Mucosa of descending colon (tissue), 3 donors: ENCODE data around the gene SNED1. TPM values are rescaled to one million over a fixed set of nuclear protein-coding genes. Genes with fewer than 3 reads are reported as not detected.

Source experiments
- ATAC-seq: fragments of 200-7000 bp; cut with Tn5 transposase; one replicate; pipeline ENCODE4 v1.9.1; 2020; ENCODE audit warnings: mild to moderate bottlenecking, moderate library complexity
- DNase-seq, 3 donors: peaks; one replicate each; pipeline ENCODE4 v3.0.0-alpha.2; 2020
- H3K36me3 ChIP-seq: fragments of 200-600 bp; one replicate; pipeline ENCODE4 v1.8.0; 2021; ENCODE audit warnings: low read depth, mild to moderate bottlenecking
- H3K4me1 ChIP-seq: fragments of 200-600 bp; one replicate; pipeline ENCODE4 v1.8.0; 2021; ENCODE audit warnings: low read depth, mild to moderate bottlenecking
- H3K4me3 ChIP-seq: fragments of 200-600 bp; one replicate; pipeline ENCODE4 v1.8.0; 2021; ENCODE audit warnings: mild to moderate bottlenecking
- H3K9me3 ChIP-seq: fragments of 200-600 bp; one replicate; pipeline ENCODE4 v1.8.0; 2021; ENCODE audit warnings: mild to moderate bottlenecking
- intact Hi-C, 2 donors: fragments of 100-400 bp; cut with DNase I in 1 of 2; cut with micrococcal nuclease in 1 of 2; formaldehyde crosslinking; loops; one replicate each; pipeline versions ENCODE4 v1.11.0 to v1.11.1; 2022; cut with DNase I, micrococcal nuclease
- total RNA-seq, 3 donors: library from RNA; stranded (reverse); fragmentation: NEBNext Ultra II Directional in 2 of 3; extraction: Animal tissue kit (Norgen Biotek cat#: 25700) in 2 of 3; gene quantifications; one replicate each; pipeline versions ENCODE4 v1.2.1 to v1.2.4, GENCODE V29; 2021 to 2023
- TF ChIP-seq, protein P1 (sequence below): fragments of 200-600 bp; IDR thresholded peaks from one replicate; pipeline ENCODE4 v1.8.0; 2022; ENCODE audit warnings: antibody characterized with exemption, mild to moderate bottlenecking
- donor health status: DM: no; HTN: no; CAD: no; lungs with moderate emphysema.
- donor health status: DM: no; HTN: no; CAD: no.
- donor health status: DM: no; HTN: yes; CAD: no.

The SNED1 gene
- total RNA-seq, 3 donors from 2014 or later = 7.0 to 16.3 (median 14.1) TPM

- intact Hi-C loops = no loop called here
- ATAC-seq (no peak), DNase-seq (no peak)
- no peaks in the 10 kb centered on the region for H3K4me1 ChIP-seq
- H3K4me3 ChIP-seq = no peak overlapping the region
- H3K9me3 ChIP-seq = no peaks in the 10 kb centered on the region
- H3K36me3 ChIP-seq = no peaks in the 10 kb centered on the region
- TF ChIP-seq, protein P1, sequence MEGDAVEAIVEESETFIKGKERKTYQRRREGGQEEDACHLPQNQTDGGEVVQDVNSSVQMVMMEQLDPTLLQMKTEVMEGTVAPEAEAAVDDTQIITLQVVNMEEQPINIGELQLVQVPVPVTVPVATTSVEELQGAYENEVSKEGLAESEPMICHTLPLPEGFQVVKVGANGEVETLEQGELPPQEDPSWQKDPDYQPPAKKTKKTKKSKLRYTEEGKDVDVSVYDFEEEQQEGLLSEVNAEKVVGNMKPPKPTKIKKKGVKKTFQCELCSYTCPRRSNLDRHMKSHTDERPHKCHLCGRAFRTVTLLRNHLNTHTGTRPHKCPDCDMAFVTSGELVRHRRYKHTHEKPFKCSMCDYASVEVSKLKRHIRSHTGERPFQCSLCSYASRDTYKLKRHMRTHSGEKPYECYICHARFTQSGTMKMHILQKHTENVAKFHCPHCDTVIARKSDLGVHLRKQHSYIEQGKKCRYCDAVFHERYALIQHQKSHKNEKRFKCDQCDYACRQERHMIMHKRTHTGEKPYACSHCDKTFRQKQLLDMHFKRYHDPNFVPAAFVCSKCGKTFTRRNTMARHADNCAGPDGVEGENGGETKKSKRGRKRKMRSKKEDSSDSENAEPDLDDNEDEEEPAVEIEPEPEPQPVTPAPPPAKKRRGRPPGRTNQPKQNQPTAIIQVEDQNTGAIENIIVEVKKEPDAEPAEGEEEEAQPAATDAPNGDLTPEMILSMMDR = no peak
These were observed 127.2 kb downstream of the SNED1 start for GRCh38 chr2:241125626-241126025.

- ATAC-seq (no peak), DNase-seq (no peak)
- intact Hi-C loops = no loop called here
These were observed 127.8 kb downstream of the SNED1 start for GRCh38 chr2:241126201-241126611.

DNA sequence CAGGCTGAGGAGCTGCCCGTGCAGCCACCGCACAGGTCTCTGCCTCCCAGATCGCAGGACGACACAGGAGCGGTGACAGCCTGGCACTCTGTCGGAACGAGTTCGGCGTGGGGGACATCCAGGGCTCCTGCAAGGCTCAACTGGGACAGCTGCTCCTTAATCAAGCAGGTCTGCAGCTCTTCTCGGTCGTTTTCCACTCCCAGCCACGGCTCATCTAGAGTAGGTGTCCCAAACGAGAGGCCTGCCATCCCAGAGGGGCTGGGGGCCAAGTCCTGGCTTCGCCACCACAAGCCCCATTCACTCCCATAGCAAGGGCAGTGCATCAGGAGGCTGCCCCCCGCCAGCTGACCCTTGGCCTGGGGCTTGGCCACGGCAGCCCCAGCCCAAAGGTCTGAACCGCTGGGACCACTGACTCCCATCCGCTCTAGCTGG is 128.4 kb downstream of the SNED1 start:
- intact Hi-C loops = no loop called here
- Histone ChIP-seq H3K36me3 (no peaks in the 10 kb centered on the region), H3K4me1 (no peaks in the 10 kb centered on the region), H3K9me3 (no peaks in the 10 kb centered on the region), H3K4me3 (no peak overlapping the region)
- ATAC-seq (no peak), DNase-seq (no peak)
- TF ChIP-seq, protein P1 = no peak

More at GRCh38 chr2:241126201-241126611, 127.8 kb downstream of the SNED1 start:
- no peaks in the 10 kb centered on the region for H3K9me3 ChIP-seq
- H3K4me1 ChIP-seq = no peaks in the 10 kb centered on the region
- H3K4me3 ChIP-seq = no peak overlapping the region
- TF ChIP-seq, protein P1 = no peak
- no peaks in the 10 kb centered on the region for H3K36me3 ChIP-seq

GRCh38 chr2:241128266-241128665 is 129.8 kb downstream of the SNED1 start:
- TF ChIP-seq, protein P1 = no peak
- Histone ChIP-seq H3K36me3 (no peaks in the 10 kb centered on the region), H3K4me1 (no peaks in the 10 kb centered on the region), H3K9me3 (no peaks in the 10 kb centered on the region), H3K4me3 (no peak overlapping the region)
- ATAC-seq = no peak
- intact Hi-C loops = no loop called here
- no peak for DNase-seq

GRCh38 chr2:241129086-241129871 is 130.9 kb downstream of the SNED1 start:
- Histone ChIP-seq H3K9me3 (no peaks in the 10 kb centered on the region), H3K36me3 (no peaks in the 10 kb centered on the region), H3K4me1 (no peaks in the 10 kb centered on the region), H3K4me3 (no peak overlapping the region)
- ATAC-seq (peak; percentile 14), DNase-seq (no peak)
- TF ChIP-seq, protein P1 = no peak
- intact Hi-C loops = no loop called here
